Heart right ventricle (tissue), 16 donors: ENCODE results near the gene NPHP4. TPM values are rescaled to one million over a fixed set of nuclear protein-coding genes. Genes with fewer than 3 reads are reported as not detected.
A peak's percentile ranks its signal among the peaks of the same experiment; 100 is the strongest.

Source experiments
- ATAC-seq, 8 donors: fragments of 200-7000 bp; cut with Tn5 transposase; one replicate each; pipeline ENCODE4 v1.9.1; 2020; ENCODE audit warnings: mild to moderate bottlenecking in 8 of 8, moderate library complexity in 8 of 8, moderate number of reproducible peaks in 1 of 8
- DNase-seq, 2 donors: peaks; one replicate each; pipeline ENCODE4 v3.0.0-alpha.2; 2020
- H3K27ac ChIP-seq, 10 donors: fragments of 200-600 bp; sonication (generic) in 2 of 10; one replicate each; pipeline versions ENCODE4 v1.5.0 to v1.8.0; 2020 to 2022; ENCODE audit warnings: mild to moderate bottlenecking in 3 of 10
- H3K27me3 ChIP-seq, 7 donors: fragments of 200-600 bp; one replicate each; pipeline ENCODE4 v1.8.0; 2021 to 2022; ENCODE audit warnings: mild to moderate bottlenecking in 2 of 7
- H3K36me3 ChIP-seq, 9 donors: fragments of 200-600 bp; sonication (generic) in 1 of 9; one replicate each; pipeline versions ENCODE4 v1.5.0 to v1.8.0; 2020 to 2022; ENCODE audit warnings: mild to moderate bottlenecking in 2 of 9
- H3K4me1 ChIP-seq, 9 donors: fragments of 200-600 bp; sonication (generic) in 1 of 9; one replicate each; pipeline versions ENCODE4 v1.5.0 to v1.8.0; 2020 to 2022; ENCODE audit warnings: mild to moderate bottlenecking in 4 of 9
- H3K4me3 ChIP-seq, 10 donors: fragments of 200-600 bp; sonication (generic) in 2 of 10; one replicate each; pipeline versions ENCODE4 v1.5.0 to v1.8.0; 2020 to 2022; ENCODE audit warnings: mild to moderate bottlenecking in 7 of 10, moderate library complexity in 2 of 10
- H3K9me3 ChIP-seq, 11 donors: fragments of 200-600 bp in 10 of 11; sonication (generic) in 2 of 11; one replicate each; pipeline versions ENCODE4 v1.5.0 to v1.8.0; 2013 to 2022; ENCODE audit warnings: mild to moderate bottlenecking in 2 of 11, control low read depth in 1 of 11, moderate library complexity in 1 of 11
- WGBS, 2 donors: extraction: QIAGEN DNeasy Blood & Tissue Kit; methylation state at CpG; one replicate each; pipeline ENCODE4 v1.1.7; 2013; ENCODE audit warnings: inconsistent platforms in 1 of 2; 5-methylcytosine and 5-hydroxymethylcytosine counted together
- intact Hi-C, 10 donors: fragments of 100-400 bp; cut with DNase I; formaldehyde crosslinking; loops; one replicate each; pipeline versions ENCODE4 v1.11.1 to v1.14.2; 2022
- polyA plus RNA-seq, 2 donors: library from polyadenylated mRNA; stranded (reverse); fragments of 200-250 nt; gene quantifications; one replicate each; pipeline ENCODE4 v1.2.3, GENCODE V29; 2013
- total RNA-seq, 10 donors: library from RNA; stranded (reverse); fragmentation: NEBNext Ultra II Directional in 3 of 10; extraction: Animal tissue kit (Norgen Biotek cat#: 25700) in 3 of 10; gene quantifications; one replicate each; pipeline versions ENCODE4 v1.2.1 to v1.2.4, GENCODE V29; 2021 to 2023
- TF ChIP-seq, protein P1 (sequence below), 9 donors: fragments of 200-600 bp; sonication (generic) in 2 of 9; IDR thresholded peaks; one replicate each; pipeline versions ENCODE4 v1.5.0 to v1.8.0; 2021 to 2022; ENCODE audit warnings: antibody characterized with exemption in 9 of 9, mild to moderate bottlenecking in 5 of 9, moderate library complexity in 1 of 9
- donor health status: Arrhythmogenic right ventricular cardiomyopathy.
- donor health status: ischemic (EF 13 %, LVEDD 7.1; RV severe dilation, severe dysfunction).
- donor health status: healthy with polysubstance abuse.
- donor health status: DM: no; HTN: yes; CAD: no.
- donor health status: DM: no; HTN: no; CAD: no.
- donor health status: ischemic (EF 25% LVEDD 6.9; RV normal size, moderate dysfunction).
- donor health status: ischemic (EF 25% LVEDD 5.7; RV mildly dilated, moderate dysfunction).
- donor health status: healthy.
- donor health status: DM: yes; HTN: yes; CAD: no.
- donor health status: Ischemic cardiomyopathy.
- donor health status: ischemic (EF 35%, LVEDD 5.7; RV mildly dilated, moderate dysfunction).
- donor health status: nonischemic (EF 11% LVEDD 7.7; RV severe dilation, severe dysfunction).
- donor health status: DM: yes; HTN: yes; CAD: no.
- donor health status: PGD.
- donor health status: ischemic (EF 29% LVEDD 5.4; RV normal size, mild dysfunction).
- donor health status: nonischemic (EF 23%, LVEDD 6.1; RV moderate dilation, normal function).

Gene NPHP4
- total and polyA plus RNA-seq, 12 donors, result 2.4 to 5.7 (median 3.3) TPM

DNA sequence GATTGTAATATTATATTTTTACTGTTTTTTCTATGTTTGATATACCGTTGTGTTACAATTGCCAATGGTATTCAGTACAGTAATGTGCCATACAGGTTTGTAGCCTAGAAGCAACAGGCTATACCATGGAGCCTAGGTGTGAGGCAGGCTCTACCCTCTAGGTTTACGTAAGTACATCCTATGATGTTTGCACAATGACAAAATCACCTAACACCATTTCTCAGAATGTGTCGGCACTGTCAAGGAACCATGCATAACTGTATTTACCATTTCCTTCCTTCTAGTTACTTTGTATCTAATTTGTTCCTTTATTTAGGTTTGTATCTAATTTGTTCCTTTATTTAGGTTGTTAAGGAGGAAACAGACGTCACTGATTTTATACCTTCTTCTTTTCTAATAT is 9.9 kb downstream of the NPHP4 start:
- Histone ChIP-seq H3K27me3 (no peaks in the 10 kb centered on the region), H3K9me3 (no peaks in the 10 kb centered on the region), H3K27ac (no peak overlapping the region), H3K4me1 (peaks cover 0 to 11% (median 0%) of the 10 kb centered on the region in 9 donors), H3K4me3 (no peak overlapping the region), H3K36me3 (peaks cover 0 to 39% (median 0%) of the 10 kb centered on the region in 9 donors)
- intact Hi-C loops, result no loop called here
- TF ChIP-seq, protein P1, sequence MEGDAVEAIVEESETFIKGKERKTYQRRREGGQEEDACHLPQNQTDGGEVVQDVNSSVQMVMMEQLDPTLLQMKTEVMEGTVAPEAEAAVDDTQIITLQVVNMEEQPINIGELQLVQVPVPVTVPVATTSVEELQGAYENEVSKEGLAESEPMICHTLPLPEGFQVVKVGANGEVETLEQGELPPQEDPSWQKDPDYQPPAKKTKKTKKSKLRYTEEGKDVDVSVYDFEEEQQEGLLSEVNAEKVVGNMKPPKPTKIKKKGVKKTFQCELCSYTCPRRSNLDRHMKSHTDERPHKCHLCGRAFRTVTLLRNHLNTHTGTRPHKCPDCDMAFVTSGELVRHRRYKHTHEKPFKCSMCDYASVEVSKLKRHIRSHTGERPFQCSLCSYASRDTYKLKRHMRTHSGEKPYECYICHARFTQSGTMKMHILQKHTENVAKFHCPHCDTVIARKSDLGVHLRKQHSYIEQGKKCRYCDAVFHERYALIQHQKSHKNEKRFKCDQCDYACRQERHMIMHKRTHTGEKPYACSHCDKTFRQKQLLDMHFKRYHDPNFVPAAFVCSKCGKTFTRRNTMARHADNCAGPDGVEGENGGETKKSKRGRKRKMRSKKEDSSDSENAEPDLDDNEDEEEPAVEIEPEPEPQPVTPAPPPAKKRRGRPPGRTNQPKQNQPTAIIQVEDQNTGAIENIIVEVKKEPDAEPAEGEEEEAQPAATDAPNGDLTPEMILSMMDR (IDR thresholded peaks at IDR 0.05), result no peak
- no peak for DNase-seq
- no peak for ATAC-seq
- 88 to 90% methylated on average over 4 of the region's 4 CpGs for WGBS, 2 donors

DNA sequence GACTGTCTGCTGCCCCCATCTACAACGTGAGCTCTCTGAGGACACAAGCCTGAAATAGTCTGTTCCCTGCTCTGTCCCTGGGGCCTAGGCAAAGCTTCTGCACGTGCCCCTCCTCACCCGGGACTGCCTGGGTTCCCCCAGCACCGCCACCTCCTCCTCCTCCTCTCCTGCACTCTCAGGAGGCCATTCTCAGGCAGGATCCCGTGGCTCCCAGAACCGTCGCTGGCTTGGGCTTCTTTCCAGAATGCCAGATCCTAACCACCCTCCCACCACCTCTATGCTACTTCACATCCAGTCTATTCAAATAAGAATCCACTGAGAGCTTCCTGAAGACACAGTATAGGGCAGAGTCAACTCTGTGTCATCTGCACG is 11.2 kb downstream of the NPHP4 start:
- intact Hi-C loops, result no loop called here
- 56 to 63% methylated on average over 8 of the region's 8 CpGs for WGBS, 2 donors
- DNase-seq, result no peak
- Histone ChIP-seq H3K4me3 (no peak overlapping the region), H3K27ac (peak overlapping the region in 3 of 10 donors; percentile 6 to 48 (median 12)), H3K4me1 (peaks cover 0 to 11% (median 0%) of the 10 kb centered on the region in 9 donors), H3K36me3 (peaks cover 0 to 42% (median 0%) of the 10 kb centered on the region in 9 donors), H3K27me3 (no peaks in the 10 kb centered on the region), H3K9me3 (no peaks in the 10 kb centered on the region)
- TF ChIP-seq, protein P1 (IDR thresholded peaks at IDR 0.05), result no peak
- ATAC-seq, result no peak

DNA sequence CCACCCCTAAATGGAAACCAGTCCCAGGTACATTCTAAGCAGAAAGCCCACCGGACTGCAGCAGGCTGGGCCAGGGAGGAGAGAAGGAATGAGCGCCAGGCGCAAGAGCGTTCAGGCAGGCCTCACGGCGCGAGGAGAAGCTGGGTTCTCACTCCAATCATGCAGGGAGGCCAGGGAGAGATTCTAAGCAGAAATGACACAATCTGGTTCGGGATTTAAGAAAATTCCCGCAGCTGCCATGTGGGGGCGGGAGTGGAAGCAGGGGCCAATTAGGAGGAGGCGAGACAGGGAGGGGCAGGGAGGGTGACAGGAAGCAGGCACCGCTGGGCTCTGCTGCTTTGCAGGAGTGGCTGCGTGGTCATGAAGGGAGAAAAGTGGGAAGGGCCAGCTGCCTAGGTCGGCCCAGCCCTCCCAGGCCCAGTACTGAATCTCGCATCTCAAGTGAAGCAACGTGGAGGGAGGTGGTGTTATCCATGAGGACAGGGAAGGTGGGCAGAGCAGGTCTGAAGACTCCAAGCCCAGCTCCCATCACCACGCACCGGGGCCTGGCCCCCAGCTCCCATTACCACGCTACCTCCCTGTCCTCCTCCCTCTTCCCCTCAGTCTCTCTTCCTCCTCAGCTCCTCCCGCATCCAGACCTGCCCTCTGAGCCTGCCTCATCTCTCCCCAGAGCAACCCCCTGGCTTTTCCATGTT is 11.8 kb downstream of the NPHP4 start:
- DNase-seq, result peak; percentile 57 to 65
- ATAC-seq, result peak; percentile 66 to 92 (median 82)
- H3K36me3 ChIP-seq, result peaks cover 0 to 45% (median 0%) of the 10 kb centered on the region in 9 donors
- 58 to 63% methylated on average over 19 to 20 of the region's 20 CpGs for WGBS, 2 donors
- H3K27ac ChIP-seq, result peak overlapping the region in 3 of 10 donors; percentile 6 to 48 (median 12)
- H3K4me3 ChIP-seq, result no peak overlapping the region
- TF ChIP-seq, protein P1 (IDR thresholded peaks at IDR 0.05), result peak in 5 of 9 donors; percentile 3 to 22 (median 13)
- H3K27me3 ChIP-seq, result no peaks in the 10 kb centered on the region
- intact Hi-C loops, result no loop called here
- H3K9me3 ChIP-seq, result no peaks in the 10 kb centered on the region
- peaks cover 0 to 11% (median 0%) of the 10 kb centered on the region in 9 donors for H3K4me1 ChIP-seq

DNA sequence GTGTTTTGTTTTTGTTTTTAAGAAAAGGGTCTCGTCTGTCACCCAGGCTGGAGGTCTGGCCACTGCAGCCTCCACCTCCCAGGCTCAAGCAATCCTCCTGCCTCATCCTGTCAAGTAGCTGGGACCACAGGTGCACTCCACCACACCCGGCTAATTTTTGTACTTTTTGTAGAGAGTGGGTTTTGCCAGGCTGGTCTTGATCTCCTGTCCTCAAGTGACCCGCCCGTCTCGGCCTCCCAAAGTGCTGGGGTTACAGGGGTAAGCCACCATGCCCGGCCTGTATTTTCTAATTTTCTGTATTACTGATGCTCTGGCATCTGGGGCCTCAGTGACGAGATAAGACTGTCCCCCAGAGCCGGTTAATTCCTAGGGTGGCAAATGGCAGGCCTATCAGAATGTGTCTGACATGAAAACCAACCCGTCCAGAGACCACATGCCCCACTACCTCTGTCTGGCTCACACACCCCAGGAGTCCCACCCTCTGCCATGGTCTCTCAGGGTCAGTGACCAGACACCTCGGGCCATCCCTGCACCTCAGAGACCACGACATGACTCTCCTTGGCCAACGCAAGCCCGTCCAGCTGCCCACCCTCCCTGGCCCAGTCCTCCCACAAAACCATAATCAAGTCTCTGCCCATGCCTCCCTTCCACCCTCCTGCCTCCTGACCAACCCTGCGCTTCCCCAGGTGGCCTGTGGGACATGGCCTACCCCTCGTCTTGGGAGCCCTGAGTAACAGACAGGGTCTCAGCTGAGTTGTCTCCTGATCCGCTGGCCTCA is 12.5 kb downstream of the NPHP4 start:
- ATAC-seq, result peak in 2 of 8 donors; percentile 7 to 10
- H3K4me3 ChIP-seq, result no peak overlapping the region
- 96 to 97% methylated on average over 16 of the region's 16 CpGs for WGBS, 2 donors
- intact Hi-C loops, result loop anchor here in 1 of 10 donors (5.0 kb wide), 1 partner anchor 1922 kb away; no protein-coding TSS in a partner anchor
- H3K27ac ChIP-seq, result no peak overlapping the region
- no peaks in the 10 kb centered on the region for H3K9me3 ChIP-seq
- DNase-seq, result no peak
- H3K36me3 ChIP-seq, result peaks cover 0 to 39% (median 0%) of the 10 kb centered on the region in 9 donors
- H3K4me1 ChIP-seq, result peaks cover 0 to 11% (median 0%) of the 10 kb centered on the region in 9 donors
- H3K27me3 ChIP-seq, result no peaks in the 10 kb centered on the region
- TF ChIP-seq, protein P1 (IDR thresholded peaks at IDR 0.05), result no peak
